Bone marrow (tissue), 2 donors: ENCODE data around the gene RBFOX2.

Source experiments
- DNase-seq, 2 donors: peaks; one replicate each; lab custom pipeline; 2025; lab: John Stamatoyannopoulos, UW

Gene RBFOX2

DNA sequence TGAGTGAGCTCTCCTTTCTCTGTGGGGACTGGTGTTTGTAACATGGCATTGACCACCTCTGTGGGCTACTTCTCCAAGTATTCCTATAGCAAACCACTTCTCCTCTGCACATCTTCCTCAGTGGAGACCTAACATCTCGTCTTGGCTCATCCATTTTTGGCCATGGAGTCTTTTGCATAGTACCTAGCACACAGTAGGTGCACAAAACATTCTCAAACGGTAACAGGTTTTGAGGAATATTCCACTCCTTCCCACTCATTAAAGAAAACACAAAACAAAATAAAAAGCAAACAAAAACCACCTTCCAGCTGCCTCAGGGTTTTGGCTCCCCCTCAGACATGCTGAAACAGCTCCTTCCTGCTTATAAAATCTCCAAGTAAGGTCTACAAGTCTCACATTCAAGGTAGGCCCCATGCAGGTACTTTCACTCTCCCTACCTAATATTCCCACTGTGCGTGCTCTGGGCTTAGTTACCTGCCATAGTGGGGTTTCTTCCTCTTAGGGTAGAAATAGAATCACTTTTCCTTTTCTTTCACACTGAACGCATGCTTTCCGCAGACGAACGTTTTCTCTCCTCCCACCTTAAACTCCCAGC lies 132.4 kb downstream of the RBFOX2 start:
- DNase-seq = no peak

DNA sequence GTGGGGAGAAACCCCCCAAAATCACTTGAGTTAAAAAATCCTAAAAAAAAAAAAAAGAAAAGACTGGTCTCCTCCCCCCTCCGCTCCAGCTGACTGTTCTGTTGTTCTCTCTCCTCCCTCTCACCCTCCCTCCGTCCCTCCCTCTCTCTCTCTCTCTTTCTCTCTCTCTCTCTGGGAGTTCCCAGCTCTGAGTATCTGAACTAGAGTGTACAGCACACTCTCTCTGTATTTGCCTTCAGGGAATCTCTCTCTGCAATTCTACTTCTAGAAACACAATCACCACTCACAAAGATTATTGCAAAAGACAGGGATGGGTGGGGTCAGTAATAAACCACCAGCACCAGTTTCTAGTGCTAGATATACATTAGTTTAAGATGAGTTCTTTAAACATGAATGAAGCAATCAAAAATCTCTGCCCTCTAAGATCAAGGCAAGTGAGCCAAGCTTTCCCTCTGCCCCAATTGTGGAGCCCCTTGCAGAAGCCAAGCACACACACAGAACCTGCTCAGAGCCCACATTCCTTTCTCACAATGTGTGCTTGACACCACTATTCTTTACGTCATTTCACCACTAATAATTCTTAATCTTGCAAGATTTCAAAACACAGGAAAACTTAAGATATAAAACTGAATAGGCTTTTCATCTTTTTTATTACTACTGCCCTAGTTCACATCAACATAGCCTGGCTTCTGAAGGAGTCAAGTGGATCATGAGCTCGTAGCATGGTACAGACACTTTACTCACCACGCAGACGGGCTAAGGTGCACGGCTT lies 133.5 kb downstream of the RBFOX2 start:
- DNase-seq = no peak

DNA sequence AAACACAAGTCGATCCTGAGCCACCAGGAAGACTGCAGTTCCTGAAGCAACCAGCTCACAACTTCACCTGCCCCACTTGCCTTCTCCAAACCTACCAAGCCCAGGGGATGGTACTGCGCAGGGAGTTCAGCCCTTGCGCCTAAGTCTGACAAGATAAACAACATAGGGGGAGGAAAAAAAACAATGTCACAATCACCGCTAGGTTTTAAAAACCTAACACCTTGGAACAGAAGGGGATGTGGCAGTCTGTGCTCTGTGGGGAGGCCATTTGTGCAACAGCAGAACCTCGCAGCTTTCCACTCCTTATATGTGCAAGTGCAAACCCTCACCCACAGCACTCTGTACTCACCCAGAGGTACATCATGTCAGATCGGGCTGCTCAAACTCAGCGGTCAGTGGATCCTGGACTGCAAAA lies 134.2 kb downstream of the RBFOX2 start:
- no peak for DNase-seq

DNA sequence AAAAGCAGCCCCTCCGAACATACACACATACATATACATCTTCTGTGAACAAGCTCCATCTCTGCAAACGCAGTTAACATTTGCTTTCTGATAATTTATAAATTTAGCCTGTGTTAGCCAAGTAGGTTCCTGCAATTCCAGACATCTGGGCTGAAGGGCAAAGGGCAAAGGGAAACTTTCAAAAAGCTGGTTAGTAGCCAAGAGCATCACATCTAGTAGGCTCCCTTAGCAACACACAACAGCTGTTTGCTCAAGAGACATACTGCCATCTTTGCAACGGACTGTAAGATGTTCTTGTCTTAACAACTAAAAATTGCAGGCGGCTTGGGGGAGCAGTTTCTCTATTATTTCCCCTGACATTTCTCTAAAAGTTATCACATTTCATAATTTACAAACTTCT lies 134.9 kb downstream of the RBFOX2 start:
- no peak for DNase-seq

DNA sequence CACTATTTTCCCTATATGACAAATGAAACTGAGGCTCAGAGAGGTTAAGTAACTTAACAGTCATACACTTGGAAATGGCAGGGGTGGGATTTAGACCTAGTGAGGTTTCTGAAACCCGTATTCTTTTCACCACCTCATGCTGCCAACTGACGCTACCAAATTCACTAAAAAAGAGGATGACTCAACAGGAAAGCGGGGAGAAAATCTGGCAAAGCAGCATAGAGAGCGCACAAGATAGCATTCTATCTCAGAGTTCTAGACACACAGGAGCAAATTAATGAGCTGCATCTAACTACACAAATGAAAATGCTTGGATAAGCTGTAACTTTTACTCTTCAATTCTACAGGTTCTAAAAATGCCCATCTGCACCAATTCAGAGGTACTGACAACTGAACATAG lies 136.4 kb downstream of the RBFOX2 start:
- no peak for DNase-seq

DNA sequence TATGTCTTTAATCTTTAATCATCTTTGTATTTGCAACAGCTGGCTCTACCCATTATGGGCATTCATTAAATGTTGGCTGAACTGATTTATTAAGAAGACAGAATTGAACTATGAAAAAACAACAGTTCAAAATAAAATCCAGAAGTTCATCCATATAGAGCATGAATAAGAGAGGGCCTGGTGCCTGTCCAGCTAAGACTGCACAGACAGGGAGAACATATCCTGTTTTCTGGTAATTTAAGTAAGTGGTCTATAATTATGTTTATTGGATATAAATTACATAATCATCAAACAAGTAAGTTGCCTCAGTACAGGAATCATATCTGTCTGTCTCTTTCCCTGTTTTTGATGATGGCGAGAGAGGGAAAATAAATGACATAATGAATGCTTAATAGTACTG lies 137.2 kb downstream of the RBFOX2 start:
- DNase-seq = no peak

DNA sequence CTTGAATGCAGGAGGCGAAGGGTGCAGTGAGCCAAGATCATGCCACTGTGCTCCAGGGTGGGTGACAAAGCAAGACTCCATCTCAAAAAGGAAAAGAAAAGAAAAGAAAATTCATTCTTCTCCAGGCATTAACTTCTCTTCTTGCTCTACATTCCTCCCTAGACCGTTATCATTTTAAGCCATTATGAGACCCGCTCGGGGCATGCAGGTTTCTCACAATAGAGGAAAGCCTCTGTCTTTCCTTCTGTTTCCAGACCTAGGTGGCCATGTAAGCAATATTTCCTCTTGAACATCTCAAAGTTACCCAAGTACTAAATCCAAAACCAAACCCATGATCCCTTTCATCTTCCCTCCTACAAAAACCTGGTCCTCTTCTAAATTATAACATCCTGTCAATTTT lies 139.6 kb downstream of the RBFOX2 start:
- DNase-seq = no peak

DNA sequence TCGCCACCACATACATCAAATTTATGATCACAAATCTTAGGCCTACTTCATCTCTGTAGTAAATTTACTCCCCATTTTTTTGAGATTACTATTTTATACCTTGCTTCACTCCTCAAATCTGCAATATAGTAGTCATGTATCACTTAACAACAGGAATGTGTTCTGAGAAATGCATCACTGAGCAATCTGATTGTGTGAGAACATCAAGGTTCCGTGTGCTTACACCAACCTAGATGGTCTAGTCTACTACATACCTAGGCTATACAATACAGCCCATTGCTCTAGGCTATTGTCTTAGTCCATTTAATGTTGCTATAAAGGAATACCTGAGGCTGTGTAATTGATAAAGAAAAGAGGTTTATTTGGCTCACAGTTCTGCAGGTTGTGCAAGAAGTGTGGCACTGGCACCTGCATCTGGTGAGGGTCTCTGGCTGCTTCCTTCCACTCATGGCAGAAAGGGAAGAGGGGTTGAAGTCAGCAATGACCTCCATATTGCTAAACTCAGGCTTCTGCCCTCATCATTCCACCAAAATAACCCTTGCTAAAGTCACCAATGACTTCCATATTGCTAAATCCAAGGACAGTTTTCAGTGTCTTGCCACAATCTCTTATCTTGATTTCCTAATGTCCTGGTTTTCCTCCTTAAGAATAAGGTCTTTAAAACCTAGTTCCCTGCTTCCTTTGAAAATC lies 140.3 kb downstream of the RBFOX2 start:
- no peak for DNase-seq

DNA sequence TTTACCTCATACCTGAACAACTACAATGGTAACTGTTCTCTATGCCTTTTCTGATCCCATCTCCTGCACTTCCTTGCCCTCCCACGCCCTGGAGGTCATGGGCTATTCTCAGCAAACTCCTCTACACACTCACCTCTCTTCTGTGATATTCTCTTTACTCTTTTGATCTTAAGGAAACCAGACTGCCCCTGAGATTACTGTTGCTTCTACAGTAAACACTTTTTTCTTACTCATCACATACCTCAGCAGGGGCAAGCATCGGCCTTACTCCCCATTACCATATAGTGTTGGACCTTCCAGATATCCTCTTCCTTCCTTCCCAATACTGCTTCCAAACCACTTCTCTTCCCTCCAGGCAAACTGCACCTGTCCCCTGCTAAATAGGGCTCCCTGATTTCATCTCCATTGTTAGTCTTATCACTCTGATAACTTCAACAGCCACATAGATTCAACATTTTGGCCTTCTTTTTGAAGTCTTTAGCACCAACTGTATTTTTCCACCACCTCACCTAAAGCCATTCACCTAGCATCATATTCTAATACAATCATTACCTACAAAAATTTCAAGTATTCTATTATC lies 141.2 kb downstream of the RBFOX2 start:
- DNase-seq = no peak

DNA sequence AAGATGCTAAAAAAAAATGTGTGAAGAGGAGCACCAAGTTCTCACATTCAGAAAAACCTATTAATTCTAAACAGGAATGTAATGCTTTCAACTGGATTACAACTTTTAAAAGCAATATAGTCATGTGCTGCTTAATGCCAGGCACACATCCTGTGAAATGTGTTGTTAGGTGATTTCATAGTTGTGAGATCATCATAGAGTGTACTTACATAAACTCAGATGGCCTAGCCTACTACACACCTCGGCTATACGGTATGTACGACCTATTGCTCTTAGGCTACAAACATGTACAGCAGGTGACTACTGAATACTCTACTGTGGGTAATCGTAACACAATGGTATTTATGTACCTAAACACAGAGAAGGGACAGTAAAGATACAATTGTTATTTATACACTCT lies 142.3 kb downstream of the RBFOX2 start:
- no peak for DNase-seq

DNA sequence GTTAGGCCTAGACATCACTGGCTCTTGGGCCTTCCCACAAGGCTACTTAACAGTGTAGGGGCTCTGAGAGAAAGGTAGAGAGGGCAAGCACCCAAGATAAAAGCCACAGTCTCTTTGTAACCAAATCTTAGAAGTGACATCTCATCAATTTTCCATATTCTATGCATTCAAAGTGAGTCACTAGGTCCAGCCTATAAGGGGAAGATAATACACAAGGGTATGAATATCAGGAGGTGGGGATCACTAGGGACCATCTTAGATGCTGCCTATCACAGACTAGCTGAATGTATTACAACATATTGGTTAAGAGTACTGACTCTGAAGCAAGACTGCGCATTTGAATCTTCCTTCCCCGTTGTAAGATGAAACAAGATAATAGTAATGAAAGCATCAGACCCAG lies 144.1 kb downstream of the RBFOX2 start:
- no peak for DNase-seq

DNA sequence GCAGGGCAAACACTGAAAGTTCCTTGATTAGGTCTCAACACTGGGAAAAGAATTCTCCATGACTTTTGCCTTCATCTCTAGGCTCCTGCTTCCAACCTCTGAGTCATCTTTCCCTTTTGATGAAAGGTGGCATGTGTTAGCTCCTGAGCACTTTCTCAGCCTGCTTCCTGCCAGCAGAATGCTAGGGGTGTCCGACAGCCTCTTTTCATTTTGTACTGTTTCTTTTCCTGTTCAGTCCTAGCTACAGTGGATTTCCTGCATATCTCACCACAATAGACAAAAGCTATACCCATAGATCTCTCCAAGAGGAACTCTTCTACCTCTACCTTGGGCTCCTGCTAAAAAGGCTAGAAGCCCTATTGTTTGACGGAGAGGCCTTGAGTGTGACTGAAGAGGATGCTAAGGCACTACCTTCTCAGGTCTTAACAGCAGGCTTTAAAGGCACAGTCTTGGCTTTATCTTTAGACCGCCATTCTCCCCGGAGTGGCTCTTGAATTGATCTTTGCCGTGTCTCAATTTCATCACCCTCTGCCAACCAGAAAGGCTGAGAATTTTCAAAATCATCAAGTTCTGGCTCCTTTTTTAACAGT lies 145.5 kb downstream of the RBFOX2 start:
- no peak for DNase-seq

DNA sequence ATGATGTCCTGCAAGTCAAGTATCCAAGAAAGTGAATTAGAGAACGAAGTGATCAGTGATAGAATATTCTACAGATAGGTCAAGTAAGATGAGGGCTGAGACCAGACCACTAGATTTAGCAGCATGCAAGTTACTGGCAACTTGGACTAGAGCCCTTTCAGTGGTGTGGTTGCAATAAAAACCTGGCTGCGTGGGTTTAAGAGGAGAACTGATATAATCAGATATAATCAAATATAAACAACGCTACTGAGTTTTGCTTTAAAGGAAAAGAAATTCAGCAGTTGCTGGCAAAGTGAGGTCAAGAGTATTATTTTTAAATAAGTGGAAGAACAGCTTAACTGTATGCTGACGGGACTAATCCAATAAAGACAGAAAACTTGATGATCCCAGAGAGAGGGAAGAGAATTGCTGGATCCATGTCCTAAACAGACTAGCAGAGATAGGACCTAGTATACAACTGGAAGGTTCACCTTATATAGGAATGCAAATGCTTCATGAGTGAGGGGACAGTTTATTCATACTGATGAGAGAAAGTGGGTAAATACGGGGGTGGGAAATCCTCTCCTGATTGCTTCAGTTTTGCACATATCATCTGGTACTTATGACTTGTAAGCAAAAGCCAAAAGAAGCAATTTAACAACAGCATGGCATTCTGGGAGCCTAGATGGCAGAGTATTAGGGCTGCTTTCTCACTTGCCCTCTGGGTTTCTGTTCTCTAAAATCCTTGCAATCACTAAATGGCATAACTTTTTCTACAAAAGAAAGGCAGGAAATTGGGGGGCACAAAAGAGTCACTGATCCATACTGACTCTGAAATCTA lies 146.2 kb downstream of the RBFOX2 start:
- no peak for DNase-seq

DNA sequence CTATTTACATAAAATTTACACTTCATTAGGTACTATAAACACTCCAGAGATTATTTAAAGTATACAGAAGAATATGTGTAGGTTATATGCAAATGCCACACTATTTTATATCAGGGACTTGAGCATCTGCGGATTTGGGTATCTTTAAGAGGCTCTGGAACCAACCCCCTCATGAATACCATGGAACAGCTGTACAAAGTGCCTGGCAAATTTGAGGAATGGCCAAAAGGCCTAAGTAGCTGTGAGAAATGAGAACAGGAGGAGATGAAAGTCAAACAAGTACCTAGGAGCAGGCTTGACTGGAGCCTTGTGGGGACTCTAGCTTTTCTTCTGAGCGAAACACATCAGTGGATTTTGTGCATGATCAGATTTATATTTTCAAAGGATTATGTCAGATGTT lies 149.3 kb downstream of the RBFOX2 start:
- no peak for DNase-seq

DNA sequence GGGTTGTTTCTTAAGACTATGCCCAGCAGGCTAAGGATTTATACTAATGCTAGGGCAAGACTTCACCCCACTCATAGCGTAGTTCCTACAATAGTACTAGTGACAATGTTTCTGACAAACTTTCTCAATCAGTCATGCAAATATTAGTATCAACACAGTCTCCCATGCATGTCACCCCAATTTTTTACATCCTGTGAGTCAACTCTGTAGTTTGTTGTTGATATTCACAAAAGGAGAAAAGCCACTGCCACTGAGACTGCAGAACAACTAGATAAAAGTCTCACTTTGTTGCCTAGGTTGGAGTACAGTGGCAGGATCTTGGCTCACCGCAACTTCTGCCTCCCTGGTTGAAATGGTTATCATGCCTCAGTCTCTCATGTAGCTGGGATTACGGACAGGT lies 155.2 kb downstream of the RBFOX2 start:
- no peak for DNase-seq

DNA sequence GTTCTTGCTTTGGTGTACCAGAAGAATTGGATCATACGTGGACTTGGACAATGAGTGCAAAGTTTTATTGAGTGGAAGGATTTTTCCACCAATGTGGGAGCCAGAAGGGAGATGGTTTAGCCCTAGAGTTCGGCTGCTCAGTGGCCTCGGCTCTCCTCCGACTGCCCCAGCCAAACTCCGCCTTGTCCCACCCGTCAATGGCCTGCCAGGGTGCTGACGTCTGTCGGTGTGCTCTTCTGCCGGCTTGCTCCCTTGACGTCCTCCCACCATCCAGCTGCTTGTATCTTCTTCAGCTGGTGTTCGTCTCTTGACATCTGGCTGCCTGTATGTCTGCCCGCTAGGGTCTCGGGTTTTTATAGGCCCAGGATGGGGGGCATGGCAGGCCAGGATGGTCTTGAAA lies 156.2 kb downstream of the RBFOX2 start:
- no peak for DNase-seq

DNA sequence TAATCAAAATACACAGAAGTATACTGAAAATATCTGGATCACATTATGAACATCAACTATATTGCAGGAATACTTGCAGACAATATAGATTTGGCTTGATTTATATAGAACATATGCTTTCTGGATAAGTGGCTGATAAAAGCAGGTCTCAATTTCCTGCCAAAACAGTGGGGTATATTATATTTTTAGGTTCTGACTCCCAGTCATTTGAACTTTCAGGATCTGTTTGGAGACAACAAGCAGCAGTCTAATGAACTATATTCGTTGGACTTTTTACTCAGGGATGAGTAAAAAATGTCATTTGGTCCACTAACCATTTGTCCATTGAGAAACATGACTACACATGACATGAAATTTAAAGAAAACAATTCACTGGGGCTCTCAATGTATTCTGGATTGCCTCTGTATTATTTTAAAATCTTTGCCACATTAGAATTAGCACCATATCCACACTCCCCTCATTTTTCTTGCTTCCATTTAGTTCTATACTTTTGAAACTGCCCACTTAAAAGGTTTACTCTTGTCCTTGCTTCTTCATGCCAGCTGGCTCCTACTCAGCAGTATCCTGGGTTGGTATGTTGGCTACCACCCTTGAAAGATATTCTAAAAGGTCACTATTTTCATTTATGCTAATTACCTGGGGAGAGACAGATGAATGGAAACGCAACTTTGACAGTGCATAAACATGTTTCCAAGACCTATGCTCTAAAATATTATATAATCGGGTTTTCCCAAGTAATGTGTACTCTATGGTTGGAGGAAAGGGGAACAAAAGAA lies 157.9 kb downstream of the RBFOX2 start:
- no peak for DNase-seq

DNA sequence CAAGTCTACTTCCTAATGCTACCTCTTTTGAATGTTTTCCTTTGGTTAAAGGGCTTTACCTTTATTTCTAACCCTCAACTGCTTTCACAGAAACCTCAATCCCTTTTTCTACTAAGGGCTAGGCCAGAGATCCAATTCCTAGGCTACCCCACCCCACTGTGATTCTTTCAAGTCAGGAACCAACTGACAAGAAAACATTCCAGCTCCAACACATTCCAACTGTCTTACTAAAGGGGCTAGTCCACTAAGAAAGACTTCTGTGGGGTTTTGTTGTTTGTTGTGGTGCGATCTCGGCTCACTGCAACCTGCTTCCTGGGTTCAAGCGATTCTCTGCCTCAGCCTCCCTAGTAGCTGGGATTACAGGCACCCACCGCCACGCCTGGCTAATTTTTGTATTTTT lies 159.7 kb downstream of the RBFOX2 start:
- DNase-seq = no peak

DNA sequence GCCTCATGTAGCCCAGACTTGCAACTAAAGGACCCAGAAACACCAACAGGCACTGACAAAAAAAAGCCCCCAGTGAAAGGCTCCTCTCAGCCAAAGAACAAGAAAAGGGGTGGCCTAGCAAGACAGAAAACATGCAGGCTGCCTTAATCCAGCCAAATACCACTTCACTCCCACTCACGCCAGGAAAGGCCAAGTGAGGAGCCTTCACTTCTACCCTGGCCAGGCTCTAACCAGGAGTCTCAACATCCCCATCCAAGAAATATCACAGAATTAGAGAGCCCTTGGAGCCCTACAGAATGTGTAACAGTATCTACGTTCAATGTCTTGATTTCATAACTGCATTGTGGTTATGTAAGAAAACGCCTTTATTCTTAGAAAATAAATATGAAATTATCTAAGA lies 162.0 kb downstream of the RBFOX2 start:
- DNase-seq = no peak

DNA sequence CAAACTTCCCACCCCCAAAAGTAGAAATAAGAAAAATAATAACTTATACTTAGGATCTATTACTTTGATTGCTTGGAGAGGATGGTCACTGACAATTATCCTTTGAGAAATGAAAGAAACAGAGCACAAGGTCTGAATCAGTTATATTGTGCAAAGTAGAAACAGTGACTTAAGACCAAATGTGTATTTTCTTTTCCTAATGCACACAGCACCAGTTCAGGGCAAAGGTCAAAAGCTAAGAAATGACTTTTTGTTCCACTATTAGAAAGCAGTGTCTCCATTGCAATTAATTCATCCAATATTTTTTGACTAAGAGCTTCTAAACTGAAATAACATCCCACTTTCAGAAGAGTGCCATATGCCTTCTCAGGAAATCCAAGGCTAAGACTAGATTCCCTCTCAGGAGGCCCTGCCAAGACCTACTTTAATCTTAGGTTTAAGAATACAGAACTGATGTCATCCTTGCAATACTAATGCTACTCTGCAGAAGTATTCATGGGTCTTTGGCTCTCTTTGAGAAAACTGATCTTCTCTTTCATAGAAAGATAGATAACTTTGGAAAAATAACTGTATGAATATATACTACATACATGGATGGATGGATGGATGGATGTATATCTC lies 164.0 kb downstream of the RBFOX2 start:
- no peak for DNase-seq

DNA sequence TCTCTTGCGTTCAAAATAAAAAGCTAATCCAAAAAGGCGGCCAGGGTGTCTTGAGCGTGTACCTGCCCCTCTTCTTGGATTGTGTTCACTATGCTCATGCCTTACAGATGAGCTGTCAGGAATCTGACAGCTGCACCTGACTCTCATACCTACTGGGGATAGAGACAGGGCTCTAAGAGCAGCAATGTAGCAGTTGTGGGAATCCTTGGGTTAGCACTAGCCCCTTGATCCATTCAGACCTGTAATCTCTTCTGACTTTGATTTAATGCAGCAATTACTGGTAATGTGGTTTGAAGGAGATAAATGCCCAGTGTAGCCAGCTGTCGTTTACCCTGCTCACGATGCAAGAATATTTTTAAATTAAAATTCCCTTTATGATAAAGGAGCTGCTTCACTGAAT lies 165.2 kb downstream of the RBFOX2 start:
- no peak for DNase-seq
